Cerebellar nuclear complex (tissue), 1 donor: ENCODE data around the gene SLC35F3.
"Not testable (repeated sequence)": the region's sequence is repeated elsewhere in the genome, so short reads cannot be mapped to it uniquely, and the experiment has no call there.

Experiments
- DNase-seq, 2 experiments: peaks; one replicate each; lab custom pipeline; 2025; lab: John Stamatoyannopoulos, UW

SLC35F3 gene

GRCh38 chr1:233904633-233905415, at the start of gene SLC35F3:
SLC35F3 (plus strand) TSS chr1:233904676.
- DNase-seq = no peak

DNA sequence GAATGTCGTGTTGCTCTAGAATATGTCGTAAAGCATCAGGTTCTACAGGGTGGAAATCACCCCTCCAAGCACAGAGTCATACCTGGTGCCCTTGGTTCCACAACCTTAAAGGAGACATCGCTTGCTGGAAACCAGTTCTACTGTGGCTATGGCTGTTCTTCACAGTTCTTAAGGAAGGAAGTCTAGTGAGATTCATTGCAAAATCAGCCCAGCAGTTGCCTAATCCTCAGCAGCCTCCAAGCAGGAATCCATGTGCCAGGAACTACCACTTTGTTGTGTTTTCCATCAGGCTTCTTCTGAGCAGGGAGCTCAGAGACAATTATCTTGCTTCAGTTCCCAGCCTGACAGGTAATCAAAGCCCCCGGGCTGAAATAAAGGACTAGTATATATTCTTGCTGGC, 45.0 kb upstream of the SLC35F3 start:
- DNase-seq = no peak

GRCh38 chr1:233863901-233864545, 40.5 kb upstream of the SLC35F3 start:
- no peak for DNase-seq

DNA sequence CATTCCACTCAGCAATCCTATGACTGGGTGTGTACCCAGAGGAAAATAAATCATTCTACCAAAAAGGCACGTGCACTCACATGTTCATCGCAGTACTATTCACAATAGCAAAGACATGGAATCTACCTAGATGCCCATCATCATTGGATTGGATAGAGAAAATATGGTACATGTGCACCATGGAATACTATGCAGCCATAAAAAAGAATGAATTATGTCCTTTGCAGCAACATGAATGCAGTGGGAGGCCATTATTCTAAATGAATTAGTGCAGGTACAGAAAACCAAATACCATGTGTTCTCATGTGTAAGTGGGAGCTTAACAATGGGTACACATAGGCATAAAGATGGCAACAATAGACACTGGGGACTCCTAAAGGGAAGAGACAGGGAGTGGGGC, 39.9 kb upstream of the SLC35F3 start:
- no peak for DNase-seq

DNA sequence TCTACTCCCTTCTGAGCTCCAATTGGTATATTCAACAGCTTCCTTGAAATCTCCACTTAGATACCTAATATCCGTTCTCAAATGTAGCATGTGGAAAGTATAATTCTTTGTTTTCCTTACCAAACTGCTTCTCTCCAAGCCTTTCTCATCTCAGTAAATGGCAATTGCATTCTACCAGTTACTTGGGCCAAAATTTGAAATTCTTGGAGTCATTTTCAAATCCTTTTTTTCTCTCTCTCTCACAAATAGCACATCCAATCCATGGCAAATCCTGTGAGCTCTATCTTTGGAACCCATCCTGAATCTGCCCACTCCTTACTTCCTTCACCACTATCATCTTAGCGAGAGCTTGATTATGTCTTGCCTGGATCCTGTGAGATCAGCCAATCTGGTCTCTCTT, 39.3 kb upstream of the SLC35F3 start:
- DNase-seq = no peak

DNA sequence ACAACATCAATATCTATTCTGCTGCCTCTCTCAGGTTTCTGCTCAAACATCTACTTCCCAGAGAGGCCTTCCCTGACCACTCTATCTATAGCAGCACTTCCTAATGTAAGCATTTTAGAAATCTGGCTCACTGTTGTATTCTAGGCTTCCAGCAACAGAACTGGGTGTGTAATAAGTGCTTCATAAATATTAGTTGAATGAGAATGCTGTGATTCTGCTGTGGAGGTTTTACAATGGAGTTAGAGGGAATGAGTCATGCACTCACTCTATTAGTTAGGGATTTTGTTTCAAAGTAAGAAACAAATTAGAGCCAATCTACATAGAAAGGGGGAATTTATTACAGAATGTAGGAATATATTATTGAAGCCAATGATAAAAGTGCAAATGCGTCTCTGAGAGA, 38.6 kb upstream of the SLC35F3 start:
- DNase-seq = no peak

DNA sequence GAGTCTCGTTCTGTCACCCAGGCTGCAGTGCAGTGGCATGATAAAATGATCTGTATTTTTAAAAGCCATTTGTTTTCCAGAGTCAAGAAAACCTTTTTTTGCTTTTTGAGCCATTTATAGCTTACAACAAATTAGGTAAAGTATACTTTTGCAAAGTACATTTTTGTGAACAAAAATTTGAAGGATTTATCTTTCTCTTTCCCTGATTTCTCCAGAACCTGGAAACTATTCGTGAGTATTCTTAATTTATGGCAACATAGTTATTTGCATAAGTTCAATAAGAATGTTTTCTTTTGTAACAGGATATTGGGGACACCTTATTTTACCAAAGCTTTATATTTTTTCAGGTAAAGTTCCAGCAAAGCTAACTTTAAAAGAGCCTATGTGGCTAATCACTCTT, 37.4 kb upstream of the SLC35F3 start:
- DNase-seq = no peak

- DNase-seq = no peak
Measured at GRCh38 chr1:233868461-233868860, 36.0 kb upstream of the SLC35F3 start.

- DNase-seq = no peak
Measured at GRCh38 chr1:233869680-233870079, 34.8 kb upstream of the SLC35F3 start.

- DNase-seq = no peak
Measured at GRCh38 chr1:233873666-233874065, 30.8 kb upstream of the SLC35F3 start.

GRCh38 chr1:233879841-233880240, 24.6 kb upstream of the SLC35F3 start:
- DNase-seq = no peak

- DNase-seq = no peak
Measured at GRCh38 chr1:233883671-233884070, 20.8 kb upstream of the SLC35F3 start.

DNA sequence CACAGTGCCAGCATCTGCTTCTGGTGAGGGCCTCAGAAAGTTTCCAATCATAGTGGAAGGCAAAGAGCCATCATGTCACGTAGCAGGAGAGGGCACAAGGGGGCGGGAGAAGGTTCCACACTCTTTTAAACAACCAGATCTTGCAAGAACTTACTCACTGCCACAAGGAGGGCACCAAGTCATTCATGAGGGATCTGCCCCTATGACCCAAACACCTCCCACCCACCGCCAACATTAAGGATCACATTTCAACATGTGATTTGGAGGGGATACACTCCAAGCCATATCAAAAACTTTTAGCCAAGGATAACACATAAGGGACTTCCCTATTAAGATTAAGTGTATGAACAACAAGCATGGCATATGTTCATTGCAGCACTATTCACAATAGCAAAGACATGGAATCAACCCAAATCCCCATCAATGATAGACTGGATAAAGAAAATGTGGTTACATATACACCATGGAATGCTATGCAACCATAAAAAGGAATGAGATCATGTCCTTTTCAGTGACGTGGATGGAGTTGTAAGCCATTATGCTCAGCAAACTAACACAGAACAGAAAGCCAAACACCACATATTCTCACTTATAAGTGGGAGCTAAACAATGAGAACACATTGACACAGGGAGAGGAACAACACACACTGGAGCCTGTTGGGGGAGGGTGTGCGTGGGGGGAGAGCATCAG, 19.9 kb upstream of the SLC35F3 start:
- no peak for DNase-seq

DNA sequence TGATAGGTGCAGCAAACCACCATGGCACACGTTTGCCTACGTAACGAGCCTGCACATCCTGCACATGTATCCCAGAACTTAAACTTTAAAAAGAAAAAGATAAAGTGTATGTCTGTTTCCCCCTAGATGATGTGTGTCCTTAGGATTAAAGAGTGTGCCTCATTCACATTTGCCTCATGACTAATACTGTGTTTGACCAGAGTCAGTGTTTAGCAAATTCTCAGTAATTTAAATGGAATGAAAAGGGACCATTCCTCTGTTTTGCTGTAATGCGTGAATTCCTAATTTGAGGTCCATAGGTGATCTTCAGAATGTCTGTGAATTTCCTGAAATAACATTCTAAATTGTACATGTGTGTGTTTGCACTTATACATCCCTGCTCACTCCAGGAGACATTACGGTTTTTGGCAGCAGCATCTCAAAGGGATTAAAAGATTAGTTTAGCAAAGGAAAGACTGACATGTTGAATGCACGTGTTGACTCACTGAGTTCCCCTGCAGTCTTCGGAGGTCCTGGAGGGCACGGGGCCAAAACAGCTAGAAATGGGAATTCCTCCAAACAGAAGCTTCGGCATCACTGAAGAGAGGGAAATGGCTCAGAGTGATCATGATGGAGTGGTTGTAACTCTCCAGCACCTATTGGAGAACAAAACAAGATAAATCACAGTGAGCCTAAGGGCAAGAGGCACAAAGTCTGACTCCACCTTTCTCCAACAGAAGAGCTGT, 19.1 kb upstream of the SLC35F3 start:
- no peak for DNase-seq

- DNase-seq = not testable (repeated sequence)
Measured at GRCh38 chr1:233891151-233891550, 13.3 kb upstream of the SLC35F3 start.

- DNase-seq = no peak
Measured at GRCh38 chr1:233897325-233898162, 6.9 kb upstream of the SLC35F3 start.

DNA sequence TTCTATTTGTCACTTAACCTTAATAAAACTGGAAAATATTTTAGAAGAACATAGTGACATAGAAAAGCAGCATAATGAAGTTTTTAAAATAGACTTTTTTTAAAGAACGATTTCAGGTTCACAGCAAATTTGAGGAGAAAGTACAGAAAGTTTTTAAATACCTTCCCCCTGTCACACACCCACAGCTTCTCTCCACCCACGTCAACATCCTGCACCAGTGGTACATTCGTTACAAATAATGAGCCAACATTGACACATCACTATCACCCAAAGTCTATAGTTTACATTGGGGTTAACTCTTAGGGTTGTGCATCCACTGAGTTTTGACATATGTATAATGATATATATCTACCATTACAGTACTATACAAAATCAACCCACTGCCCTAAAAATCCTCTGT, 3.0 kb upstream of the SLC35F3 start:
- DNase-seq = no peak

GRCh38 chr1:233905416-233906051, 1.1 kb downstream of the SLC35F3 start:
- DNase-seq = no peak

DNA sequence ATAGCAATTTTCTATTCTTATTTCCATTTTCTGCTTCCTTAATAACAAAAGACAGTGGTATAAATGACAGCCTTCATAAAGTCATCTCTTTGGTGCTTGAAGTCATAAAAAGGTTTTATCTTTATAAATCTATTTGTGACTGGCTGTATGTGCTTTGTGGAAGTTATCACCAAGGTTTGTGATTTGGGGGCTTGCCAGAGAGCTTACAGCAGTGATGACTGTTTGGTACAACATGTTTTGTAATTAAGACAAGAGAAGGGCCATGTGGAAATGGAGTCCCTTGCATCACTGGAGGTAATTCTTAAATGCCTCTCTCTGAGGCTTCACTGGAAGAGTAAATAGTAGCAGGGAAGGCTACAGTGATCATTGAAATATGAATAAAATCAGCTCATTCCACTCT, 2.7 kb downstream of the SLC35F3 start:
- DNase-seq = no peak

DNA sequence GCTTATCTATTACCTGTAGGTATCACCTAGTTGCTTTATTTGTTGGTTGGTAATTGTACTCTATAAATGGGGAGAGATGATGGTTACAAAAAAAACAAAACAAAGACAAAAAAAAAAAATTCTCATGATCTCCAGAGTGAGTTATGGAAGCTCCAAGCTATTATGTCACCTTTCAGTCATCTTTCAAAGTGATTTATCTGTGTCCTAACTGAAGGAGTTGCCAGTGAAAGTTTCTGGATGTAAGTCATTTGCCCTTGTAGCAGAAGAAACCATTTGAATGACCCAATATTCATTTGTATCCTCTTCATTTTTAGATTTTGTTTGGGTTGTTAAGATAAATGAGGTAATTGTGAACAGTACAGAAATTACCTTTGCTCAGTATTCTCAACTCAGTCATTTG, 3.6 kb downstream of the SLC35F3 start:
- no peak for DNase-seq

DNA sequence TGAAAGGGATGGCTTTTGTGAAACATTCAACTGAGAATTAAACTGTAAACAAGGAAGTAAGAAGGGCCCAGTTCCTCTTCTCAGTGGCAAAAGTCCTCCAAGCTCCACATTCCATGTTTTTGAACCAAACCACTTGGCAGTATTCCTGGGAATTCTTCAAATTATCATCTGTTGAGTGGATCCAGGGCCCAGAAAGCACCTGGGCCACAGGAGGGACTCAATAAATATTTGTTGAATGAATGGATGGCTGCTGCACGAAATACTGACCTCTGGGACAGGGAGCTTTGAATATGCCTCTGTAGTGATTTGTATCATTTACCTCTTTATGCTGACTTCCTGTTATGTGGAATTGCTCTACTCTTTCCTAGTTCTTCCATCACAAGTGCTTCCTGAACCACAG, 4.7 kb downstream of the SLC35F3 start:
- no peak for DNase-seq
